Activated CD4-positive, alpha-beta T cell treated with anti-CD3 and anti-CD28 coated beads, Interleukin-2, Interleukin-6, amounts not matched to agents 100 ng/mL and 50 ng/mL, durations not matched to agents 16 hours and 8 hours (primary cell): ENCODE measurements around the gene PDIA2.
"Not testable (repeated sequence)": the region's sequence is repeated elsewhere in the genome, so short reads cannot be mapped to it uniquely, and the experiment has no call there.

Experiments
- DNase-seq: peaks from one replicate; pipeline ENCODE4 v3.0.0-alpha.2; 2020

PDIA2 gene

GRCh38 chr16:334164-334832 is 51.3 kb downstream of the PDIA2 start:
- DNase-seq: not testable (repeated sequence)

- not testable (repeated sequence) for DNase-seq
Observed at GRCh38 chr16:334861-335632, 52.1 kb downstream of the PDIA2 start.

- DNase-seq: no peak
Observed at GRCh38 chr16:336269-336668, 53.3 kb downstream of the PDIA2 start.
